ENCODE data around the gene LCMT1.
A peak's percentile ranks its signal among the peaks of the same experiment; 100 is the strongest.
"Not testable (repeated sequence)": the region's sequence is repeated elsewhere in the genome, so short reads cannot be mapped to it uniquely, and the experiment has no call there.

LCMT1 gene

DNA sequence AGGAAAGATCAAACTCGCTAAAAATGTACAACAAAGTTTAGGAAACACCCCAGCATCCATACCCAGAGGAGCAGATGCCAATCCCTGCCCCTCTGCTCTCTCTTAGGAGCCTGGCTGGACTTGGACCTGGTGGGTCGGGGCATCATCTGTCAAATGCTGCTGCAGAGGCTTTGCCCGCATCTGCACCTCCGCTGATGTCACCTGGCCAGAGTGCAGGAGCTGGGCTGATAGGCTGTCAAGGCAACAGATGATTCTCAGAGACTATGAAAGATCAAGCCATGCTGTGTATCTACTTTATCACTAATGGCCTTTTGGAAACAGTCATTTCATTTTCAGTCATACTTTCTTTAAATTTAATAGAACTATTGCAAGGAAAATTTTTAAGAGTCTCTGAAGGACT, 15.9 kb upstream of the LCMT1 start:
- DNase-seq: no peak

DNA sequence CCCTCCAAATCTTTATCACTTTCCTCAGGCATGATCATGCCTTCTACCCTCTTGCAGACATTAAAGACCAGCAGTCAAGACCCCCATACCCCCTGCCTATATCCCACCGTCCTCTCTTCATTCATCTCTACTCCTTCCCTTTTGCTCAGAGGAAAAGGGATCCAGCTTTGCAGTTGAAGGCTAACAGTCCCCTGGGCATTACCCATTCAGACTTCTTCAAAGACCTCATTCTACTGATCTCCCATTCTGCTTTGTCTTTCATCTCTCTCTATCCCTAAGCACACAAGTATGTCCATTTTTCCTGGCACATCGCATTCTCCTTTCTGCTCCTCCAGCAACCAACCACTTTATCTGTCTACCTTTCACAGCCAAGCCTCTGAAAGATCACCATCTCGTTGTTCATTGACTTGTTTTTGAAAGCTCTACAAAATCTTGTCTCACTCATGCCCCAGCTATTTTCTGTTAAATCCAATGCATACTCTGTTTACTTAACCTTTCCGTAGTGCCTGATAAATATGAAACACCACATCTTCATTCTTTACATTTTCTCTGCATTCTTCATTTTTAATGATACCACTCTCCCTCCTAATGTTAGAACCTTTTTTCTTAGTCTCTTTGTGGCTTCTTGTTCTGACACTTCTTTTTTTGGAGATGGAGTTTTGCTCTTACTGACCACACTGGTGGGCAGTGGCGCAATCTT, 14.1 kb upstream of the LCMT1 start:
- no peak for DNase-seq

DNA sequence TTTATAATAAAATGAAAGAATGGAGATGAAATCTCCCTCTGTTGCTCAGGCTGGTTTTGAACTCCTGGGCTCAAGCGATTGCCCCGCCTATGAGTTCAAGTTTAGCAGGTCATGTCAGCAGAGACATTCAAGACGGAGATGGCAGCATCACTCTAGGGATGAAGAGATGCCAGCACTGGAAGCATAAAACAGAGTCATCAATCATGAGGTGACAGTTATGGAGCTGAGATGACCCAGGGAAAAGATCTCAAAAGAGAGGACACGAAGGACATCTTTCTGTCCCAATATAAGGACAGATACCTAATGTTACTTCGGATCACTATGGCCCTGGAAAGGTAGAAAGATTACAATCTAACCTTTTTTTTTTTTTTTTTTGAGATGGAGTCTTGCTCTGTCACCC, 11.0 kb upstream of the LCMT1 start:
- DNase-seq: no peak

DNA sequence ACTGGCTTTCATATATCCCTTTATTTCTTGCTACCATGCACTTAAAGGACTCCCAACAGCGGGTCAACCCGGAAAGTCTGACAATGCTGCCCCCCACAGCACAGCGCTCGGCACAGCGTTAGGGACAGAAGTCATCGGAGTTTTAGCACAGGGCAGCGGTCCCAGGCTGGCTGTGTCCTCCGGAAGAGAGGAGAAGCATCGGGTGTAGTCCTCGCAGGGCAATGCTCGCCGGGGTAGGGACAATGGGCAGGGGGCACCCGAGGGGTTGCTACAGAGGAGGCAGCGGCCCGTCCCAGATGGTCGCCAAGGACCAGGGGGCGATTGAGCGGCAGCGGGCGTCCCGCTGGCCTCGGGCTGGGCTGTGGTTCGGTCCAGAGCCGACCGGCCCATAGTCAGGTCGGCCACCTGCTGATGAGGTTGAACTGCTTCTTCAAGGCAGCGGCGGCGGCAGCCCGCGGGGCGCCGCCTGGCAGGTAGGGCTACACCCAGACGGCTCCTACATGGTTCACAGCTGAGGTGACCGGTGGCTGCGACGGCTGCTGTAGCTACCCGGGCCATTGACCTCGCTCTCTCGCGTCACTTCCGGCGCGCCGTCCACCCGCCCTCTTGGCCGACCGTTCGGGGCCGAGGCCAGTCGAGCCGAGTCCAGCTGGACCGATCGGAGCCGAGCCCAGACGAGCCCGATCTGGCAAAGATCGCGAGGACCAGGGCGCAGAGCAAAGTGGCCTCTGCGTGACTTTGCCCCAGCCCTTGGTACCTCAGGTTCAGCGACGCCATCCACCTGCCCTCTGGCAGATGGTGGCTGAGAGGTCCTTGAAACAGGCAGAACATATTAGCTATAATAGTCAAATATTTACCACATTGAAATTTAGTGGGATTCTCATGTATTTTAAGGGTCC, 4.7 kb upstream of the LCMT1 start:
- peak; percentile 94 for DNase-seq

DNA sequence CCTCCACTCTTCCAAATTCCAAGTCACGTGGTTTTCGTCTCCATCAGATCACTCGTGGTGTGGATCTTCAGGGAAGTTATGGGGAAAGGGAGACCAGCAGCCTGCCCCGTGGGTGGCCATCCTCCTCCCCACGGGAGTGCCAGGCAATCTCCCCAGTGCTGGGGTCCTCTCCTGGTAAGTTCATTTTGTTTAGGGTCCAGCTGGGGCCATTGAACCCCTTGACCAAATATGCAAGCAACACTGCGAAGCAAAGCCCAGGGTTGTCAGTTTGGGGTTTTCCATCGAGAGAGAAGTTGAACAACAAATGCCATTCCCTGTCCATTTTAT, 4.1 kb upstream of the LCMT1 start:
- no peak for DNase-seq

DNA sequence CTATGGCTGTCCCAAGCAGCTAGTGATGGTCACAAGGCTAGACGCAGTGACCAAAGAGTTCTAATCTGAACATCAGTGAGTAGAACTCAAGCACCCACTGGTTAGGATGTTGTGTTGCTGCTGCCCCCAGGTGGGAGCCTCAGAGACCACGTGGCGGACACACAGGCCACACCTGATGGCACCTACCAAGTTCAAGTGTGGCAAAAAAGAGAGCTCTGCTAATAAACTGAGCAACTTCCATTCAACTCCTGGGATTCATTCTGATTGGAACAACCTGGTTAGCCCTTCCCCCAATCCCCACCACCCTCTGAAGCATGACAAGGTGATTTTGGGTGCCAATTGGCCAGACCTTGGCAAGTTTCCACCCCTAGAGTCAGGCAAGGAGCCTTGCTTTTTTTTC, 3.5 kb upstream of the LCMT1 start:
- no peak for DNase-seq

DNA sequence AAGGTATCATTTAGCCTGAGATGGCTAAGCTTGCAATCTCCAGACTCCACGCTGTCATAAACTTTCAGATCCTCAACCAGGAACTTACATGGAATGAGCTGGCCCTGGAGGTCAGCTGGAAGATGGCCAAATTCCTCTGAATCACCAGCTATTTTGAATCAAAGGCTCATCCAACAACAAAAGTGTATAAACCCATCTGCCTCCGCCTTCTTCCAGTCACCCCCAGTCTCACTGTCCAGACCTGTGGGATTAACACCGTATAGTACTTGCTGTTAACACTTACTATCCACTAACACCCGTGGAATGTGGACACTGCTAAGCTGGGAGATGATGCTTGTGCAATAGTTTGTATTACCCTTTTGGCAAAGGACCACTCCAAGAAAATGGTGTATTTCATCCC, 1.9 kb upstream of the LCMT1 start:
- DNase-seq: no peak

DNA sequence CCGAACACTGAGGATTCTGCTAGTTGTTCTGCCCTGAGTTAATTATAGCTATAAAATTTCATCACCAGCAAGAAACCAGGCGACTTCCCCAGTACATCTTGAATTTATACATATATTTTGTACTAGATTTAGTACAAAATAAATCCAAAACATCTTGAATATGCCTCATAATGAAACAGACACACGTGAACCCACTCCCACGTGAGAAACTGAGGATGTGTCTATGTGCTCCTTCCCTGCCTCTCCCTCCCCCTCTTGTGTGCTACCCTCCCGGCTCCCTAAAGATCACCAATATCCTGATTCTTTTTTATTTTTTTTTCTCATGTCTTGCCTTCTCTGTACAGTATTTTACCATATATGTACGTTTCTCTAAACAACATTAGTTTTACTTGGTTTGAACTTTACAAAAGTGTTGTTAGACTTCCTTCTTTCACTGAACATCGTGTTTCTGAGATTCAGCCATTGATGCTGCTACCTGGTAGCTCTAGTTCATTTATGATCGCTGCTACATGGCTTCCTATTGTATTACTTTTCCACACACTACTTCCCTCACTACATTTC, 1.1 kb upstream of the LCMT1 start:
- no peak for DNase-seq

DNA sequence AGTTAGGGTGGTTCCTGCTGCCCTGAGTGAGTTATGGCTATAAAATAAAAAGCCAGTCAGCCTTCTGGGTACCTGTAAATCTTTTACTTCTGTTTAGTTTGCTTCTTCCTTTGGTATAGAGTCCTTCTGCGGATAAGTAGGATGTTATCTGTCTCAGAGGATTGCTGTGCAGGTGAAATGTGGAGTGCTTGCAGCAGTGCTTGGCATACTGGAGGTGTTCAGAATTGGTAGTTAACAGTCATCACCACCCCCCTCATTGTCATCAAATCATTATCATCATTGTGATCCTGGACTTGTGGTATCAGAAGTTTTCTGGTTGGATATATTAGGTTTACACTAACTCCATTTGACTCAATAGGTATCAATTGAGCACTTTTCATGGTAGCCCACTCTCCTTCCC, 2.6 kb downstream of the LCMT1 start:
- no peak for DNase-seq

DNA sequence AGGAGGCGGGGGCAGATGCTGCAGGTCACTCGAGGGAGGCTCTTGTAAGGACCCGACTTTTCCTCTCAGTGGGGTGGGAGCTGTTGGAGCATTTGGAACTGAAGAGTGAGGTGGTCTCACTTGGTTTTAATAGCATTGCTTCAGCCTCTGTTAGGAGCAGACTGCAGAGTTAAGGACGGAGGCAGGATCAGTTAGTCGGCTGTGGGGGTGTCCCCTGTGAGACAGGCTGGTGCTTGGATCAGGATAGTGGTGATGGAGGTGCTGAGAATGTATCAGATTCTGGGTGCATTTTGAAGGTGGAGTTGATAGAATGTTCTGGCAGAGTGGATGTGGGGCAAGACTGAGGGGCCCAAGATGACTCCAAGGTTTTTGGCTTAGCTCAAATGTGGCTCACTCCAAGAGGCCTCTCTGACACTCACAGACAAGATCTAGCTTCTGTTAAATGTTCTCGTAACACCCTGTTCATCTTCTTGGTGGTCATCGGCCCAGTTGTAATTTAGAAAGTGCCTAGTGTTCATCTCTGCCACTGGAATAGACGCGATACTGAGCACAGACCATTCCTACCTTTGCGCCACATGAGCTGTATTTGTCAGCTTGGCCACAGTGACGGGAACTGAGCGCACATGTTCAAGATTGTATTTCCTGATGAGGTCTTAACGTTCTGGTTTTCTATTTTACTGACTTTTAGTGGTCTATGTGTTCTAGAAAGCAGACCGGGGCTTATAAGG, 7.5 kb downstream of the LCMT1 start:
- no peak for DNase-seq

DNA sequence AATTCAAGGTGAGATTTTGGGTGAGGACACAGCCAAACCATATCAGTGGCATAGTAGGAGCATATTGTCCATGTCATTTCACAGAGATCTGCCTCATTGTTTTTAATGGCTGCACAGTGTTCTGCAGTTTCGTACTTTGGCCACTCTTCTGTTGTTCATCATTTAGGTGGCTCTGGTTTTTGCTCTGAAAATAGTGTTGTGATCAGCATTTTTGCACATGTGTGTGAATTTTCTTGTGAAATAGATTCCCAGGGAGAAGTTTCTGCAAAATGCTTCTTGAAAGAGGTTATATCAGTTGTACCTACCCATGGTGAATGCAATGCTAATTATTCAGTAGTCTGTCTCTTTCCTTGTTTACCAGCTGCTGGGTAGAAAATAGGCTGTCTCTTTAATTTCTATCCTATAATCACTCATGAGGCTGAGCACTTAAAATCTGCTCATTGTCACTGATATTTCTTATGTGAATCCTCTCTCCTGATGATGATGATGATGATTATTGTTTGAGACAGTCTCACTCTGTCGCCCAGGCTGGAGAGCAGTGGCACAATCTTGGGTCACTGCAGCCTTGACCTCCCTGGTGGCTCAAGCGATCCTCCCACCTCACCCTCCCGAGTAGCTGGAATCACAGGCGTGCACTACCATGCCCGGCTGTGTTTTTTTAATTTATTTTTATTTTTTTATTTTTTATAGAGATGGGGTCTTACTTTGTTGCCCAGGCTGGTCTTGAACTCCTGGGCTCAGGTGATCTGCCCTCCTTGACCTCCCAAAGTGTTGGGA, 10.5 kb downstream of the LCMT1 start:
- DNase-seq: no peak

DNA sequence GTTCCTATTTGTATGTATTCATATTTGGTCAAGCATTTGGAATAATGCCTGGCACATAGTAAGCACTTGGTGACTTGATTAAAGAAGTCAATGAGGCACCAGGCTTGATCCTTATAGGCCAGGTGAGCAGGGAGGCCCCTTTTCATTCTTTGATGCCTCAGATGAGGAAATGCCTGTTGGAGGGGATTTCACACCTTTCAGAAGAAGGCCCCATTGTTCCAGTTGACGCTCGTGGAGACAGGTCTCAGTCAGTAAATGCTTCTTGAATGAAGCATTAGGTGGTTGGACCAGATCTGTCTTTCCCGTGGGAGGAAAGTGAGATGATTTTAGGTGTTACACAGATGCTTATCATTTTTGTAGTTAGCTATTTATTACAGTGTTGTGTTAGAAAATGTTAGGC, 13.0 kb downstream of the LCMT1 start:
- DNase-seq: no peak

DNA sequence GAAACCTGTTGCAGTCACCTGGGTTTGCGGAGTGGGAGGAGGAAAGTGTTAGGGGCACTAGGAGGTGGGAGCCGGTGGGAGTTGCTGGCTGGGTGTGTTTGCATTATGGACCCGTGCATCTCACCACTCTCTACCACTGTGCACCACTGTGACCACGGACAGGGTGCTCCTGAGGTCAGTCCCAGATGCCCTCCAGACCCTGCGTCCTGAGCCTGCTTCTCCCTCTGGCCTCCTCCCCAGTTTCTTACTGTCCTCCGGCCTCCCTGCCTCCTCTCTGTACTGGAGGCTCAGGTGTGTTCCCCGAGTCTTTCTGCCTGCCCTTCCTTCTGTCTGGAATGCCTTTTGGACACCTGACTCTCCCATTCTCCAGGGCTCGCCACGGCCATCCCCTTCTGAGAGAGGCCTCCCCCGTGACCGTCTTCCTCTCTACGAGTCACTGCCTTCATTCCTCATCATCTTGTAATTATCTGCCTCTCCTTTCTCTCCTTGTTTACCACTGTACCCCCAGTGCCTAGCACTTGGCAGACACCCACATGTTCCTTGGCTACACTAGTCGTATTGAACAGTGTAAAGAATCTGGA, 14.6 kb downstream of the LCMT1 start:
- DNase-seq: not testable (repeated sequence)

DNA sequence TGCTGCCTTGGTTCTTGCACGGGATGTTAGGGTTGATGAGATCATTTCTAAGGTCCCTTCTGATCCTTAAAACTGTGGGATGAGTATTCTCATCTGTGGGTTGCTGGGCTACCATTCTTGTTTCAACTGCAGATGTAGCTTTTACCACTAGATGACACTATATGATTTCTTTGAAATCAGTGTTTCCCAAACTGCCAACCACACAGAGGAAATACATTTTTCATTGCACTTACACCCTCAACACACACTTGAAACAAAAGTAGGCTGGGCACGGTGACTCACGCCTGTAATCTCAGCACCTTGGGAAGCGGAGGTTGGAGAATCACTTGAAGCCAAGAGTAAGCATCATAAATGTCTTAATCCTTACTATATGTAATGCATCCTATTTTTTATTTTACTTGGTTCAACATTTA, 15.3 kb downstream of the LCMT1 start:
- no peak for DNase-seq

DNA sequence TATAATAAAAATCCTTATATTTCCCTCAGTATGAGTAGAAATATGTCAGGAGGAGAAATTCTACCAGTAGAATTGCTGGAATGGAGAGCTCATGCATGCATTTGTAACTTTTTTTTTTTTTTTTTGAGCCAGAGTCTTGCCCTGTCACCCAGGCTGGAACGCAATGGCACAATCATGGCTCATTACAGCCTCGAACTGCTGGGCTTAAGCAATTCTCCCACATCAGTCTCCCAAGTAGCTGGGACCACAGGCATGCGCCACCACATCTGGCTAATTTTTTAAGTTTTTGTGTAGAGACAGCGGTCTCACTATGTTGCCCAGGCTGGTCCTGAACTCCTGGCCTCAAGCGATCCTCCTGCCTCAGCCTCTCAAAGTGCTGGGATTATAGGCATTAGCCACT, 21.2 kb downstream of the LCMT1 start:
- not testable (repeated sequence) for DNase-seq

DNA sequence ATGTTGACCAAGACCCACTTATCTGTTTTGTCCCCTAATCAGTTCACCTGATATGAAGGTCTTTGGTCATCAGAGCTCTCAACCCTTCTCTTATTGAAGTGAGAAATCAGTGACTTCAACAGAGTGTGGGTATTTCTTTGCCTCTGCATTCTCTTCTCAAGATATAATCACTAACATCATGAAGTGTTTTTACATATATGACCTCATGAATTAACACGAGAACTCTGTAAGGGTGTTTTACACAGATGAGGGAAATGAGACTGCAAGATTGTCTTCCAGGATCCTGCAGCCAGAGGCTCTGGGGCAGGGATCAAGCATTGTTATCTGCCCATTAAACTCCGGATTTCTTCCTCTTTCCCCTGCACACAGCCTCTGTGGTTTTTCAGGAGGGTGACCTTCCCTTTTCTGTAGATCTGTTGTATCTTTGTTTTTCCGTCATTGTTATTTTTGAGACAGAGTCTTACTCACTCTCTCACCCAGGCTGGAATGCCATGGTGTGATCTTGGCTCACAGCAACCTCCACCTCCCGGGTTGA, 22.7 kb downstream of the LCMT1 start:
- DNase-seq: no peak

DNA sequence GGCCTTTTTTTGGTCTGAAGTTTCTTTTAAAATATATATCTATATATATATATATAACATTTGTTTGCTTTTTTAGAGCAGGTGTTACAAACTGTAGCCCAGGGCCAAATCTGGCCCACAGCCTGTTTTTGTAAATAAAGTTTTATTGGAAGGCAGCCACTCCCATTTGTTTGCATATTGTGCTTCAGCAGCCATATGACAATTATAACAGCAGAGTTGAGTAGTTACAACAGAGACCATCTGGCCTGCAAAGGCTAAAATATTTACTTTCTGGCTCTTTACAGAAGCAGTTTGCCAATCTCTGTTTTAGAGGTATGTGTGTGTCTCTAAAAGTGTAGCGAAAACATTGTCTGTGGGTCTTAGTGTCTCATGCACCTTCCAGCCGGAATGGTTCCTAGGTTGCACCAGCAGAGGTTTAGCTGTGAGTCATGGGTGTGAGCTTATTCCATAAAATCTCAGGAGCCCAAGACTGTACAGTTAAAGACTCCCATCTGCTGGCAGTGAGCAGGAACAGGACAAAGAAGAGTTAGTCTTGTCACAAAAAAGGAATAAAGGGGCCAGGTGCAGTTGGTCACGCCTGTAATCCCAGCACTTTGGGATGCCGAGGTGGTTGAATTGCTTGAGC, 23.8 kb downstream of the LCMT1 start:
- no peak for DNase-seq

DNA sequence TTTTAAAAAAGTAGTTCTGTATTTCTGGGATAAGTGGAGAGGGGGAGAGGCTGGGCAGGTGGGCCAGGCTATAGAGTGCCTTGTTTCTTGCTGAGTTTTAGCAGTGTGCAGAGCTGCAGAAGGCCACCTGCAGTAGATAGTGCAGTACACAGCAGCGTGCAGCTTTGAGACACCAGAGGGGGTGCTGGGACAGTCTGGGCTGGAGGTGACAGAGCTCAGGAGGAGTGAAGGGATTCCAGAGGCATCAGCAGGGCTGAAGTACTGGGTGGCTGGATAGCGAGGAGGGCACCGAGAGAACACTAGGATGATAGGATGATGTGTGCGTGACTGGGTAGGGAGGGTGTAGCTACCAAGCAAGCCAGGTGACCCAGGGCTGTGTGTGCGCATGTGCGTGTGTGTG, 26.6 kb downstream of the LCMT1 start:
- DNase-seq: no peak

DNA sequence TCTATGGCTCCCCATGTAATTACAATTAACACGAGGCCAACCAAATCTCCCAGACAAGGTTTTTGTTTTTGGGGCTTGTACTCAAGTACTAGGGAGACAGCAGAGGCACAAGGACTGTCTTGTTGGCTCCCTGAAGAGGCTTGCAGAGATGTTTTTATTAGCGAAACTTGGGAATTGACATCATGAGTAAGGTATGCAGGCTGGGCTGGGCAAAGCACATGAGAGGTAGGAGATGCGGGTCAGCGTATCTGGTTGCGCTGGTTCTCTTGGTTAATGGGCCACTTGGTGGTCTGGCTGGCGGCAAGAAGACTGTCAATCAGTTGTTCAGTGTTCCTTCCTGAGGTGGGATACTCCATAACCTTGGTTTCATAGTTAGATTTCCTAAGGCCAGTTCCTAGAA, 28.9 kb downstream of the LCMT1 start:
- no peak for DNase-seq

DNA sequence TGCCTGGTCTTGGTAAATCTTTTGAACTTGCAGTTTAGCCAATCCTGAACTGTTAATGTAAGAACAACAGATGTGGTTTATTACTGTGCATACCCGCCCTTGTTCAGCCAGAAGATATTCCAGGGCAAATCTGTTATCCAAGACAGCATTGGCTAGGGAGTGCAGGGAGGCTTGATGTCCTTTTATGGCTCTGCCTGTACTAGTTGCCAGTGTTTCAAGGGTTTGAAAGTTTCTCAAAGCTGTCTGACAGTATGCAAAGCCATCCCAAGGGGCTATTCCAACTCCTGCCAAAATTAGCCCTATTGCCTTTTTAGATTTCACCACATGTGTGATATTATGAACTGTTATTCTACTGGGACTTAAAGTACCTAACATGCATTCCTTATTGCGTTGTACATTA, 30.1 kb downstream of the LCMT1 start:
- DNase-seq: no peak

DNA sequence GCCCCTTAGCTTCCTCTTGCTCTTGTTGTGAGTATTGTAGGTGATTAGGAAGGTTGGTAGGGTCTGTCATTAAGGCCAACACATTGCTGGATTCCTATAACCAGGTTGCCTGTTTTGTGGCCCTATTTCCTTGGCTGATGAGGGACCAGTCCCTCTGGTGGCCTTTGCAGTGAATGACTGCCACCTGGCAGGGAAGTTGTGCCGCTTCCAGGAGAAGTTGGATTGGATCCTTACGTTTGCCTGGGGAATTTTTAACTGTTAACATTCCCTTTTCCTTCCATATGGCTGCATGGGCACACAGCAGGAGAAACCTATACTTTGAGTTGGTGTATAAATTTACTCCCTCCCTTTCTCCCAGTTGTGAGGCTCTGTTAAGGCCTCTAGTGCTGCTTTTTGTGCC, 32.4 kb downstream of the LCMT1 start:
- DNase-seq: no peak
